Medulla oblongata (tissue), 1 donor: ENCODE measurements around the gene PTPN14.

Experiments used
- DNase-seq: peaks from one replicate; pipeline ENCODE4 v3.0.0-alpha.2; 2015; ENCODE audit errors: extremely low spot score

The PTPN14 gene

DNA sequence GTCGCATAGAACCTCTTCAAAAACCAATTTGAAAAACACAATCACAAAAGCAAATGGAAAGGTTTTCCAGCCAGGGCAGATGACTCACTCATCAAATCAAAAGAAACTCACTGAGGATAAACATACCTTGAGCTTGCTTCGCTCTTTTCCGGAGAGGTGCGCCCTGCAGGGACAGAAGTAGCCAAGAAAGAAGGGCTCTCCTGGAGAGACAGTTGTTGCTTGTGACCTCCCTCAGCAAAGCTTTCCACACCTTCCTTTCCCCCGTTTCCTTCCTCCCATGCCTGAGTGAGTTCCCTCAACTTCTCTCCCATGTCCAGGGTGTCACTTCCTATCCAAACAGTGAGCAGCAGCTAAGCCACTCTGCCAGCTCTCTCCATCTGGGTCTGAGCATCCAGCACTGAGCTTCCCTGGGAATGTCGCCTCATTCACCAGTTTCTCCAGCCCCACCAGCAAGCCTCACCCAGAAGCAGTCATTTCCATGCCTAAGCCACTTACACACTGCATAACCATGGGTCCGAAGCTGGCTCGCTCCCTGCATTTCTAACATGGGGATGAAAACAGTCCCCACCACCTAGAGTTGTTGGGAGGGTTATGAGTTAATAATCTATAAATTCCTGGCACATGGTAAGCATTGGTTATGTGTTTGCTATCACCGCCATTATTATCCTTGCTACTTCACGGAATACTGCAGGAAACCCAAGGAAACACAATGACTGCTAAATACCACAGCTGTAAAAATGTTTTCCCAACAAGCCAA is 75.0 kb downstream of the PTPN14 start:
- DNase-seq: no peak

DNA sequence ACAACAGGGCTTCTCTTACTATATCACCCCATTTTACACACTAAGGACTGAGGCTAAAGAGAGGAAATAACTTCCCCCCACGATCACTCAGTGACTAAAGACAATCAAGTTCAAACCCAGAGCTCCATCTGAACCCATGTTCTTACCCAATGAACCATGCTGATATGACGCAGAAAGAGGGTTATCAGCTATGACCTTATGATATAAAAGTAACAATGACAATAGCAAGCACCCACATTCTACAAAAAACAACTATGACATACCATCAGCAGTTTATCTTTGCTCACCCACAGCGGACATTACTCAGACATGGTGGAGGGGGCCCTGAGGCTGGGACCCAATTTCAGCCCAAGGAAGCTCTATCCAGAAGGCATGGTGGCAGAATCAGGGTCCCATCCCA is 75.7 kb downstream of the PTPN14 start:
- no peak for DNase-seq

DNA sequence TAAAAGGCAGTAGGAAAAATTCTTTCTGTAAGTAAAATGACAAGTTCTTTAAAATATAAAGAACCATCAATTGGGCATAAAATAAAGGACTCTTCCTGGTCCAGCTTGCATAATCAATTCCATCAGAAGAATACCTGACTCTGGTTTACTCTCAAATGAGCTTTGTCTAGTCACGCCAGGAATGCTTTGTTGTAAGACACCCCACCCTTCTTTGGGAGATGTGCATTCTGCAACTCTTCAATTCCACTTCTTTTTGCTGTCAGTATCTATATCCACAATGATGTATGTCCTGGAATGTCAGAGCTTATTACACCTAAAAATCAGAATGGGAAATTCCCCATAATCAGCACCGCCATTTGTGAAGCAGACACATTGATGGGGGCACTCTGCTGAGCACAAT is 76.1 kb downstream of the PTPN14 start:
- DNase-seq: no peak

DNA sequence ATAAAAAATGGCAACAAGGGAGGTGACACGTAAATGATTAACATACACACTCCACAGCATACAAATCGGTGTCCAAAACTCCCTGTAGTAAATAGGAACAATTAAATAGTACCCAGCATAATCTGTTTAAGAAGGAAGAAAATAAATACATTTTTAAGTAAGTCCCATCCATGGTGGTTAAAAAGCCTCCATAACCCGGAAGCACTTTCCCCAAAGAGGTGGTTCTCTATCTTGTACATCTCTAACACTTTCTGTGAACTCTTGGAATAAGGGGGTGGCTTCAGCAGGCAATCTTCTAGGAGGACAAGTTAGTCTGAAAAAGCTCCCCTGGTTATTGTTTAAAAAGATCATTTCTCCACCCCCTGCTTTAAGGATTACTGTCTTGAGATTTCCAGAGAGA is 76.9 kb downstream of the PTPN14 start:
- no peak for DNase-seq

DNA sequence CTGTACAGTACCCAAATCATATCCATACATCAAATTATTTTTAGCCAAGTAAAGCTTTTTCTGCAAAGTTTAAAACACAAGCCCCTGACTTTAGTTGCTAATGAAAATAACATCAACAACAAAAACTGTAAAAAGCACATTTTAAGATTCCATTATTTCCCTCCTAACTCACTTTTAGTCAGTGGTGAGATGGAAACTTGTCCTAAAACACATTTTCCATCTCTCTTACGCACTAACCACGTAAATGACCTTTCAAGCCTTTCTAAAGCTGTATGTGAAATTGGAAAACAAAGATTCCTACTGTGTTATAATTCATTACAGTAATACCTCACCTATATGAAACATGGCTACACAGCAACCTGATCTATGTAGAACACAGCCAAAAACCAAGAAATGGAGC is 77.5 kb downstream of the PTPN14 start:
- DNase-seq: no peak

DNA sequence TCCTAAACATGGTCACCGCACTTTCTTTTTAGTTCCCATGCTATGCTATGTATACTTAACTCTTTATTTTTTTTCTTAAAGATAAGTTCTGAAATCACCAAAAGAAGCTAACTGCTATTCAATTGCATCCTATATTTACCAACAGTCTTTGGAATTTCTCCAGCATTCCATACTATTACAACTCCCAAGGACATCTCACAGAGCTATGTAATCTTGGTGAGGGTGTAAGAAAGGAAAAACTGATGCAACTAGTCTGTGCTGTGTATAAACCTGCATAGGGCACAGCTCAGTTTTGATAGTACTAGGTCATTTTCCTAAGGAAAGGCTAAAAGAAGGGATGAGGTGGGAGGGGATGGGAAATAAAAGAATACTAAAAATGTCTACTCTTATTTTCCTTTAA is 78.0 kb downstream of the PTPN14 start:
- no peak for DNase-seq

DNA sequence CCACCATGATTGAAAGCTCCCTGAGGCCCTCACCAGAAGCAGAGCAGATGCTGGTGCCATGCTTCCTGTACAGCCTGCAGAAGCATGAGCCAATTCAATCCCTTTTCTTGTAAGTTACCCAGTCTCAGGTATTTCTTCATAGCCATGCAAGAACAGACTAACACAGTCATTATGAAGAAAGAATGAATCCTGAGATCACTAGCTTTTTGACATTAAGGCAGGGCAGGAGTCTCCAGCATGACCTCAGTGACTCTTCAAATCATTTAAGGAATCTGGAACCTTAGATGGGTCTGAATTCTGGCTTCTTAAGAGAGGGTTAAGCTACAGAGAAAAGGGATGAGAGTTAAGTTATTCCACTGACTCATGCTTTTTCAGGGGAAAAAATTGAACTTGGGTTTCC is 79.0 kb downstream of the PTPN14 start:
- DNase-seq: no peak

DNA sequence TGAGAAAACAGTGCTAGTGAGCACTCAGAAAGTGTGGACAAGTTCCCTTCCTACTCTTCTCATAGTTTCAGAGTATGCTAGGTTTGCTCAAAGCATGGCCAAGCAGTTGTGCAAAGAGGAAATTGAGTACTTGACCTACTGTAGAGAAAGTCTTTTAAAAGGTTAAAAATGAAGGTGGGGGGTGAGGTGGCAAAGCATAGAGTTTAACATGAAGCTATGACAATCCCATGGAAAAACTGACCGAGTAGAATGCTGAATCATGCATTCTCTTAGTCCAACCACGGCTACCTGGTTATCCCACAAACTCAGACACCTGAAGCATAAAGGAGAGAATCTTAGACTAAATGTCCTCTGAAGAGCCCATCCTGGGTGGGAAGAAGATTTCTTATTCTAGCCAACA is 79.9 kb downstream of the PTPN14 start:
- no peak for DNase-seq

DNA sequence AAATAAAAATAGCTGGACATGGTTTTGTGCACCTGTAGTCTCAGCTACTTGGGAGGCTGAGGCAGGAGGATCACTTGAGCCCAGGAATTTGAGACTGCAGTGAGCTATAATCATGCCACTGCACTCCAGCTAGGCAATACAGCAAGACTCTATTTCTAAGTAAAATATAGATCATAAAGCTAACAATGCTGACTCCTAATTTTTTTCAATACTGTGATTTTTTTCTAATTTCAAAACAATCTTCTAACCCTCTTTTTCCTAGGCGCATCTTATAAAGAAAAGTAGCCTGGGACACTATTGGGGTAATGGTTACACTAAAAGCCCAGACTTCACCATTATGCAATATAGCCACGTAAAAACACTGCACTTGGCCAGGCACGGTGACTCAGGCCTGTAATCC is 81.3 kb downstream of the PTPN14 start:
- DNase-seq: no peak

DNA sequence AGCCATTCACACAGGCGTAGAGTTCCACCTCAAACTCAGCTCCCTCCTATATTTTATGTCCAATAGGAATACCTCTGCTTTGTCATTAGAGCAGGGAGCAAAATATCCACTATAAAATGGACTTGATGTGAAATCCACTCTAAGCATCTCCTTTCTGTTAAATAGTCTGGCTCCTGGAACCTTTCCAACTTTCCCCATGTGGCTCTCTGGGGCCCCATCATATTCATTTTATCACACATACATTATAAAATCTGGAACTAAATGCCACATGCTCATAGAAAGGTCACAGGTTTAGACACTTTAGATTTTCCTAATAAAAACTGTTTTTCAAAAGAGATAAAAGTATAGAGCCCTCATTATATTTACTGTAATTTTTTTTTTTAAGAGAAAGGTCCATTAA is 82.1 kb downstream of the PTPN14 start:
- no peak for DNase-seq

DNA sequence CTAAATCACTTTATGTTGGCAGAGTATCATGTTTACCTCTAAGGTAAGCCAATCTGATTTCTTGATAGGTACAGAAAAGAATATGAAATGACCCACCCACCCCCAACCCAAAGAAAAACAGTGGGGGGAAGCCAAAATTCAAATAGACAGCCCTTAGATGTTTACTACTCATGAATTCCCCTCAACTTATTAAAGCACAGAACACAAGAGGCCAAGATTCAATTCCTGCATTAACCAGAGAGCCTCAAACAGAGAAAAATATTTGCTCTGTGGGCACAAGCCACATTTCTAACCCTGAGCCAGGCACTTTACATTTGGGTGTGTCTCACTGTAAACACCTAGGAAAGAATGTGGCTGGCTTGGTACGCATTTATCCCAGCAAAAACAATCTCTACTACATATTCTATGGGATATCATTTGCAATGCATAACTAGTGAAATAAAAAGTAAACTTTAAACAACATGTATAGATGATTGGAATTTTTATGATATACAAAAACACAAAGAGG is 84.3 kb downstream of the PTPN14 start:
- no peak for DNase-seq

DNA sequence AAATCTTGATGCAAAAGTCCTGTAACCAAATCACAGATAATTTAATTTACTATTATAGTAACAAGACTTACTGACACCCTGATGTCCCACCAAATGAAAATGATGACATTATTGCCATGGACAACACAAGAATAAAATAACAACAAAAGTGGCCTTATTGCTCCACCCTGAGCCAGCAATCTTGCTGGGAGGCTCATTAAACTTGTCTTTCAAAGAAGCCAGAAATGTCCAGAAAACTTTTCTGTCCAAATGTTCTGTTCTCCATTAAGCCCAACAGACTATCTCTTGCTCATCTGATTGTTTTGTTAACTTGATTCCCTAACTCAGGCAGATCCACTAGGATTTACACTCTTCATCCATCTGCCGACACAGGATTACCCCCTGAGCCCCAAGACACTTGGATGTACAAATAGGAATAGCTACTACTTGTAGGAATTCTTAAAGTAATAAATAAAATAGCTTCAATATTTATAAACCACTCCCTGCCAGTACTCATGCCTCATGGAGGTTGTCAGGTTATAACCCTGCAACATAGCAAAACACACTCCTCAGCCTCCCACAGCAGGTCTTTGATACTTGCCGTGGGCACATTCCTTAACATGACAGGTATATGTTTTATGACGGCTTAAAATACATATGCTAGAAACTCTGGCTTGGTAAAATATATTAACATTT is 84.9 kb downstream of the PTPN14 start:
- DNase-seq: no peak

DNA sequence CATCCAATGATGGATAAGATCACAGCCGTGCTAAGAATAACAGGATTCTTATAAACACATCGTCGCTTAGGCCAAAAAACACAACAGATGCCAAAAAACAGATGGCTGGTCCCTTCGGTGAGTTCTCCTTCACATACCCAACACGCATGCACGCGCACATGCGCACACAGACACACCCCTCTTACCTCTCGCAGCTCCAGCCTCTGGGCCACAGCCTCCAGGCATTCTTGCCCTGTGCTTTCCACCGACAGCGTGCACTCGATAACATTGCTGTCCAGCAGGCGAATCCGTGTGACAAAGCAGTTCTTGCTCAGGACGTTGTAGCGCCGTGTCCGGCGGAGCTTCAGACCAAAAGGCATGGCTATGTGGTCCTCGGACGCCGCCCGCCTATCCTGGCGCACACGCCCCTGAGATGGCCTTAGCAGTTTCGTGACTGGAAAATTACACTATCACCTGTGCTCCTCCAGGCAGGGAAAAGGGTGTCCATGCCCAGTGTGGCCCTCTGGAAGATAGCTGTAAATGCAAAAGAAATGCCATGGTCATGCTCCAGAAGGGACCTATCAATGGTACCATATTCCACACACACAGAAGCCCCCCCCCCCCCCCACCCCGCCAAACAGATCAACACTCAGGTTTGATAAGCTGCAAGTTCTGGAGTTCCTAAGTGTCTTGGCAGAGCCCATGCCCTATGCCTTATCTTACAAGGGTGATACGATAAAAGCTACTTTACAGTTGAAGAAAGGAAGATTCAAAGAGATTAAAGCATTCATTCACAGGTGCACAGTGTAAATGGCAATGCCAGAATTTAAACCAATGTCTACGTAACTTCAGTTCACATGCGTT is 86.7 kb downstream of the PTPN14 start:
- DNase-seq: no peak

DNA sequence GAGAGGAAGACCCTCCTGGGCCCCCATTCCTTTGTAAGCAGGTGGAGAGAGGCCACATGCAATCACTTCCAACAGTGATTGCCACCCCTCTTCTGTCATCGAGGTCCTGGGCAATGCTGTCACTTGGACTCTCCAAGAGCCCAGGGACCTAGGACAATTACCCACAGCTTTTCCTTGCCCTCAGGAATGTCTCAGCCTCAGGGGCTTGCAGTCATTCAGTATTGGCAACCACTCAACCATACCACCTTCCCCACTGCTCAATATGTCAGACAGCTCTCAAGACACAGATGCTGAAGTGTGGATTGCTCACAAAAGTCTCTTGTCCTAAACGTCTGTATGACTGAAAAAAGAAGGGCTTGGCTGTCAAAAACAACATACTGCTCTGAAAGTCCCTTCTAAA is 87.8 kb downstream of the PTPN14 start:
- no peak for DNase-seq

DNA sequence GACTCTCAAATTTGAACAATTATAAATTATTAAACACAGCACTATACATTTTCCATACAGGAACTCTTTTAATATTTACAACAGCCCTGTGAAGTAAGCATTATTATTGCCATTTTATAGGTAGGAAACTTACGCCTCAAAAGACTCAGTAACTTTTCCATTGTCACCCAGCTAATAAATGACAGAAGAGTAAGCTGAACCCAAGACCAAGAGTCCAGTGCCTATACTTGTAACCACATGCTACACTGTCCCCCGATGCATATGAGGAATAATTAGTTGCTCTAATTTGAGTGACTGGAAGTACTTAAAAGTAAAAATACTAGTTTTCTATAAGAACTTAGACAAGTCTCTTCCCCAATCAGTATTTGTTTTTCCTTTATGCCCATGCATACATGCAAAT is 88.5 kb downstream of the PTPN14 start:
- DNase-seq: no peak

DNA sequence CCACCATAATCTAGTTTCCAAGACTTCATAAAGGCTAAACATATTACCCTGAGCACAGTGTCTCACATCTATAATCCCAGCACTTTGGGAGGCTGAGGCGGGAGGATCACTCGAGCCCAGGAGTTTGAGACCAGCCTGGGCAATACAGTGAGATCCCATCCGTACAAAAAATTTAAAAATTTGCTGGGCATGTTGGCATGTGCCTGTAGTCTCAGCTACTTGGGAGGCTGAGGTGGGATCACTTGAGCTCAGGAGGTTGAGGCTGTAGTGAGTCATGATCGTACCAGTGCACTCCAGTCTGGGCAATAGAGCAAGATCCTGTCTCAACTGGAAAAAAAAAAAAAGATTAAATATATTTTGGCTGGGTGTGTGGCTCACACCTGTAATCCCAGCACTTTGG is 90.1 kb downstream of the PTPN14 start:
- DNase-seq: no peak

DNA sequence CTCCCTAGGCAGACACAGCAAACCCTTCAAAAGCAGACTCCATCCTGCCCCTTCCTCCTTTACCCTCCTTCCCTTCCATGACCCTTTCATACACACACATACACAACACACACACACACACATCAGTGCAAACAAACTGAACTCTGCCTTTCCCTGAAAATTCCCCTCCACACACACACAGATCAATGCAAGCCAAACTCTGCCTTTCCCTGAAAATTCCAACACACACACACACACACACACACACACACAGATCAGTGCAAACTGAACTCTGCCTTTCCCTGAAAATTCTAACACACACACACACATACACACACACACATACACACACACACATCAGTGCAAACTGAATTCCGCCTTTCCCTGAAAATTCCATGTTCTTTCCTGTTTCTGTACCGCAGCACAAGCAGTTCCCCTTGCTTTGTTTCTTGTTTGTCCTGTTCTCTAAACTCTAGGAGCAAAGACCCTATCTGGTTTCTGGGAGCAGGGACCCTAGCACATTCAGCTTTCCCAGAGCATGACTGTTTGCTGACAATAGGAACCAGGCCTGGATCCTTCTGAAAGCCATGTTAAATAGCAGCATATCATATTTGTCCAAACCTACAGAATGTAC is 91.0 kb downstream of the PTPN14 start:
- no peak for DNase-seq

DNA sequence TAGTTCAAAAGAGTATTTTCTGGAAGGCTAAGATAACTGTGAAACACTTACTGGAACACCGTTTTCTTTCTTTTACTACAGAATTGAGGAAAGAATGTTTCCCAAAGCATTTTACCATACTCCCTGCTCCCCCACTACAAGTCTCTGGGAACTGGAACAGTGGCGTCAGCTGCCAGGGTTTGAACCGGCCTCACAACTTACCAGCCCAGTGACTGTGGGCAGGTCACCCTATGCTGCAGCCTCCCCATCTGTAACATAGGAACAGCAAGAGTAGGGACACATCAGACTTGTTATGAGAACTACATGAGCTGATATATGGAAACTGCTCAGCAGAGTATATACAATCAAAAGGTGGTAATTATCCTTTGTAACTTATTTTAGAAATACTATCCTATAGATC is 91.5 kb downstream of the PTPN14 start:
- DNase-seq: no peak

DNA sequence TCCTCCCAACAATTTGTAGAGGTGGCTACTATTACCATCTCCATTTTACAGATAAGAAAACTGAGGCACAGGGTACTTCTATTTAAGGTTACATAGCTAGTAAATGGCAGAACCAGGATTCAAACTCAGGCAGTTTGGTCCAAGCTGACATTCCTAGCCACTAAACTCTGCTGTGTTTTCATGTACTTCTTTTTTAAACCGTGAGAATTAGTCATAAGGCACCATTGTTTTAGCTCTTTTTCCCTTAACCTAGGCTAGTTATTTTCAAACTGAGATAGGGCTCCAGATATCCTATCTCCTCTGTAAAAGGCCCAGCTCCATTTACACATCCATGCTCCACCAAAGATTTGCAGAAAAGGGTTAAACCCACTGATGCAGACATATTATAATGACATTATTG is 92.9 kb downstream of the PTPN14 start:
- DNase-seq: no peak

DNA sequence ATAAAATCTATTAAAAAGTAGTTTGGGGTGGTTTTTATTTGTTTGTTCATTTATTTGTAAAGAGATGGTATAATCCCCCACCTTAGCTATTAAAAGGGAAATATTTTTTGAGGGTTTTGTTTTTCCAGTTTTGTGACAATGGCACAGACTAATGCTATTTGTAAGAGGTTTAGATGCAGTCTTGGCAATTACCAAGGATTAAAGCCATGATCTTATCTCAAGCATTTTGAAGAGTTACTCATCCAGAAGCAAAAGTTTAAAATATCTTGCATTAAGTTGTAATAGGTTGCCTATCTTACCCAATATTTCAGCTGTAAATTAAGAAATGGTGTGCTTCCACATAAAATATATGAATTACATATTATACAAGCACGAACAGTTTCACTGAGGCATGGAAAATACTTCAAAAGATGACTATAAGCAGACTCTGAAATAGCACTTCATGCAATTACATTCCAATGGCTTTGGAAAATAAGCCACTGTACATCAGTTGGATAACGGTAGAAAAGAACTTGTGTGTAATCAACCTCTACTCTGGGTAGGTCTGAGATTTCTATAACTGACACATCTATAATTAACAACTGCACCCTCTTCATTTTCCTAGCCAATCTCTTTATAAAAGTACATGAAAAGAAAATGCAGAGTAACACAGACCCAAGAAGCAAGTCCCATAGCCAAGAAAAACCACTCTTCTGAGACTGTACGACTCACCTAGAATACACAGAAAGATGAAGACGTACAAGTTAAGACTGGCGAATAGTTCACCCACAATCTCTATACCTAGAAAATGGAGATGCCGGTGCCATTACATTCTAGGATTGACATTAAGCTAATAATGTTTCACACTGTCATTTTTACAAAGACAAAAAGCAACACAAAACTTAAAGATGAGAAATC is 95.2 kb downstream of the PTPN14 start:
- no peak for DNase-seq

DNA sequence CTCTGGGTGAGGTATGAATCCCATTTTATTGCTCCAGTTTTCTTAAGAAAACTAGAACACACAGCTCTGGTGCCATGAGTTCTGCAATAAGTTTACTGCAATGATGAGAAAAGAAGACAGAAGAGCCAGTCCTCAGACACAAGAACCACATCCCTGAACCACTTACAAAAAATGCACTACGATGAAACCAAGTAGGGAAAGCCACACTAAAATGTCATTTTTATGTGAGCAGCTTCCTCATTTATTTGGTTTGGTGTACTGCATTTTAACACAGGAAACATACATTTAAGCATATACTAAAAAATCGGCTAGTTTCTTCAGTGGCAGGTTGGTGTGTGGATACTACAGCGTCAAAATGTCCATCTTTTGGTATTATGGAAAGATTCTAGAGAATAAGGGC is 95.9 kb downstream of the PTPN14 start:
- no peak for DNase-seq
